IPS-NIHi7 (cell line): ENCODE measurements around the gene STXBP1.
"Not testable (repeated sequence)": the region's sequence is repeated elsewhere in the genome, so short reads cannot be mapped to it uniquely, and the experiment has no call there.

Experiments
- DNase-seq: peaks from one replicate; pipeline ENCODE4 v3.0.0; 2012; ENCODE audit warnings: mixed read lengths; ENCODE audit errors: extremely low spot score

Gene STXBP1

GRCh38 chr9:127613583-127613954, 1.5 kb downstream of the STXBP1 start:
- DNase-seq, result no peak

DNA sequence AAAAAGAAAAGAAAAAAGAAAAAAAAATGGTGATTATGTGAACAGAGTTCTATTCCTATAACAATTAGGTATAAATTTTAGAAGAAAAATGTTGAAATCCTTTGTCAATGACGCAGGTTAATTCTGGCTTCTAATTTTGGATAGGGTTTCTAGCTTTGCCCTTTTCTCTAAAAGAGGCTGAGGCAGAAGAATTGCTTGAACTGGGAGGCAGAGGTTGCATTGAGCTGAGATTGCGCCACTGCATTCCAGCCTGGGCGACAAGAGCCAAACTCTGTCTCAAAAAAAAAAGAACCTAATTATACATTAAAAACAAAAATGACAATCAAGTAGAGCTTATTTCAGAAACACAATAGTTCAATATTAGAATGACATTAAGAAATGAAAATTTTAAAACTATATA, 2.9 kb downstream of the STXBP1 start:
- no peak for DNase-seq

DNA sequence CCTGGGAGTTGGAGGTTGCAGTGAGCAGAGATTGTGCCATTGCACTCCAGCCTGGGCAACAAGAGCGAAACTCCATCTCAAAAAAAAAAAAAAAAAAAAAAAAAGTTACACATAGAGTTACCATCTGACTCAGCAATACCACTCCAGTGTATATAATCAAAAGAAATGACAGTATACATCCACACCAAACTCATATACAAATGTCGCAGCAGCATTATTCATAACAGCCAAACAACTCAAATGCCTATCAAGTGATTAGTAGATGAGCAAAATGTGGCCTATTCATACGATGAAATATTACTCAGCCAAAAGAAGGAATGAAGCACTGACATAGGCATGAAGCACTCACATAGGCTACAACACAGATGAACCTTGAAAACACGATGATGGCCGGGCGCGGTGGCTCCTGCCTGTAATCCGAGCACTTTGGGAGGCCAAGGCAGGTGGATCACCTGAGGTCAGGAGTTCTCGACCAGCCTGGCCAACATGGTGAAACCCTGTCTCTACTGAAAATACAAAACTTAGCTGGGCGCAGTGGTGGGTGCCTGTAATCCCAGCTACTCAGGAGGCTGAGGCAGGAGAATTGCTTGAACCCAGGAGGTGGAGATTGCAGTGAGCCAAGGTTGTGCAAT, 9.4 kb downstream of the STXBP1 start:
- DNase-seq, result not testable (repeated sequence)

- DNase-seq, result no peak
Measured at GRCh38 chr9:127626752-127627493, 14.8 kb downstream of the STXBP1 start.

DNA sequence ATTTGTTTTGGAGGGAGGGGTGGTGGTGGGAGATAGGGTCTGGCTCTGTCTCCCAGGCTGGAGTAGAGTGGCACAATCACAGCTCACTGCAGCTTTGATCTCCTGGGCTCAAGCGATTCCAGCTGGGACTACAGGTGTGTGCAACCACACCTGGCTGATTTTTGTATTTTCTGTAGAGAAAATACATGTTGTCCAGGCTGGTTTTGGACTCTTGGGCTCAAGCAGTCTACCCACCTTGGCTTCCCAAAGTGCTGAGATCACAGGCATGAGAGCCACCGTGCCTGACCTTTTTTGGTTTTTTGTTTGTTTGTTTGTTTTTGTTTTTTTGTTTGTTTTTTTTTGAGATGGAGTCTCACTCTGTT, 15.4 kb downstream of the STXBP1 start:
- DNase-seq, result no peak

GRCh38 chr9:127628758-127629467, 16.8 kb downstream of the STXBP1 start:
- DNase-seq, result no peak

- DNase-seq, result peak; percentile 59
Measured at GRCh38 chr9:127629468-127630081, 17.5 kb downstream of the STXBP1 start.

GRCh38 chr9:127633216-127633862, 21.3 kb downstream of the STXBP1 start:
- DNase-seq, result no peak

DNA sequence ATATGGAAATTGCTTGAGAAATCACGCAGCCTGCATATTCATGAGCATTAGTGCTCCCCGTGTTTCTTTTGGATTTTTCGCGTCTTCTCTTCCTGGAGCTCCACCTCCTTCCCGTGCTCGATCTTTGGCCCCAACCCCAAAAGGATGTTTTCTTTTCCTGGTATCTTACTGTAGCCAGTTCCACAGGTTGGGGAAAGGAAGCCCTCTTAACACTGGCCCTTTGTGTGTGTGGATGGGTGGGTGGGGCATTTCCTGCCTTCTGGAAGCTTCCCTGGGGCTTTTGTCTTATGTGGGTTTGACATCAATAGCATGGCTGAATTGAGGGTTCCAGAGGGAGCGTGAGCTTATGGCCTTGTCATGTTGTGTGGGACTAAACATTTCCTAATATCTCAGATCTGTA, 21.9 kb downstream of the STXBP1 start:
- DNase-seq, result no peak

DNA sequence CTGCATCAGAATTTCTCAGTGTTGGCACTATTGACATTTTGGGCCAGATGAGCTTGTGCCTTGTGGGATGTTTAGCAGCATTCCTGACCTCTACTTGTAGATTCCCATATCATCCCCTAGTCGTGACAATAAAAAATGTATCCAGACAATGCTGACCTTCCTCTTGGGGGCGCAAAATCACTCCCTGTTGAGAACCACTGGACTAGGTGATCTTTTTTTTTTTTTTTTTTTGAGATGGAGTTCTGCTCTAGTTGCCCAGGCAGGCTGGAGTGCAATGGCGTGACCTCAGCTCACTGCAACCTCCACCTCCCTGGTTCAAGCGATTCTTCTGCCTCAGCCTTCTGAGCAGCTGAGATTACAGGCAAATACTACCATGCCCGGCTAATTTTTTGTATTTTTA, 22.6 kb downstream of the STXBP1 start:
- DNase-seq, result no peak

DNA sequence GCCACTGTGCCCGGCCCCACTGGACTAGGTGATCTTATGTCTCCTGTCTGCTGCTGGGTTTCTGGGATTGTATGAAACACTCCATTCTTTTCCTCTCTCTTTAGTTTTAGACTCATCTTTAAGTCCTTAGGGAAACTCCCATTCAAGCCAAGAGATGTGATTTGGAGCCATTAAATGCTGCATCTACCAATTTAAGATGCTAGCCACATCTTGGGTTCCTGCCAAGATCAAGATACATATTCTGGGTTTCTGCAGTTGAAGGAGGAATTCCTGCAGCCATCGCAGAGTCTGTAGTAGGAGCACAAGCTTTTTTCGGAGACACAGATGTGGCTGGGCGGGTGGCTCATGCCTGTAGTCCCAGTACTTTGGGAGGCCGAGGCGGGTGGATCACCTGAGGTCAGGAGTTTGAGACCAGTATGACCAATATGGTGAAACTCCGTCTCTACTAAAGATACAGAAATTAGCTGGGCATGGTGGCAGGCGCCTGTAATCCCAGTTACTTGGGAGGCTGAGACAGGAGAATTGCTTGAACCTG, 23.2 kb downstream of the STXBP1 start:
- no peak for DNase-seq

- no peak for DNase-seq
Measured at GRCh38 chr9:127637322-127637847, 25.3 kb downstream of the STXBP1 start.

GRCh38 chr9:127640908-127641545, 28.9 kb downstream of the STXBP1 start:
- no peak for DNase-seq

GRCh38 chr9:127642082-127642740, 30.1 kb downstream of the STXBP1 start:
- no peak for DNase-seq

DNA sequence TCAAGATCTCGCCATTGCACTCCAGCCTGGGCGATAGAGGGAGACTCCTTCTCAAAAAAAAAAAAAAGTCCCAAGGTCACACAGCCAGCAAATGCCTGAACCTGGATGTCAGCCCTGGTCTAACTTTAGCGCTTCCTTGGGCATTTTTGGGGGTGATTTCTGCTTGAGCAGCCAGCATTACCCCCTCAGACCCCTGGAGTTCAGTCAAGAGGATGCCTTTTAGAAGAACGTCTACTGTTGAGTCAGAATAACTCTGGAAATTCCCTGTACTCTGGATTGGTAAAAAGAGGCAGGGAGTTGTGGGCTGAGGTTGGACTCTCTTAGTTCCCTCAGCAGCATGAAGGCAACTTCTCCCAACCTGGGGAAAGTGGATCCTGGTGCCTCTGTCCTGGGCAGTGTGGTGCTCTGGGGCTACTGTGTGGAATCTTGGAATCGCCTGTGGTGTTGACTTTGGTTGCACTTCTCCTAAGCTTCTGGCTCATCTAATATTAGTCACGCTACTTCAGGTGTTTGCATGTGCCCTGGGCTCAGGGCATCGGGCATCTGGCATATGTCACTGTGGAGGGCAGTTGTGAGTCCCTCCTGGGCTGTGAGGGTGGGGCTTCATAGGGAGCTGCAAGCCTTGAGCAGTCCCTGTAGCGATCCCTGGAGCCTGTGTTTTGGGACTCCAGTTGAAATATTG, 32.2 kb downstream of the STXBP1 start:
- DNase-seq, result no peak

DNA sequence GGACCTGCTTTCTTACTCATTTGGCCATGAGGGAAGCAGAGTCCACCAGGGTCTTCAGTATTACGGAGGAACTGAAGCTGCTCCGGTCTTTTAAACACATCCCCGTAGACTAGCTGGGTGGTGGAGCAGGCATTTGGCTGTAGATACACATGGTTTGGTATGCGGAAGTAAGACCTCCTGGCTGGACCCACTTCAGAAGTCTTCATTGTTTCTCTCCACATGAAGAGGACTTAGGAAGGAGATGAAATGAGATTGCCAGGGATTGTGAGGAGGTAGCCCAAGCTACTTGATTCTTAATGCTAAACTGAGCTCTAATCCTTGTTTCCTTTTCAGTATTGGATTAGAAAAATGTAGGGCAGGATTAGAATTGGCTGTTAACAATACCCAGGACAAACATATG, 32.9 kb downstream of the STXBP1 start:
- peak; percentile 36 for DNase-seq

DNA sequence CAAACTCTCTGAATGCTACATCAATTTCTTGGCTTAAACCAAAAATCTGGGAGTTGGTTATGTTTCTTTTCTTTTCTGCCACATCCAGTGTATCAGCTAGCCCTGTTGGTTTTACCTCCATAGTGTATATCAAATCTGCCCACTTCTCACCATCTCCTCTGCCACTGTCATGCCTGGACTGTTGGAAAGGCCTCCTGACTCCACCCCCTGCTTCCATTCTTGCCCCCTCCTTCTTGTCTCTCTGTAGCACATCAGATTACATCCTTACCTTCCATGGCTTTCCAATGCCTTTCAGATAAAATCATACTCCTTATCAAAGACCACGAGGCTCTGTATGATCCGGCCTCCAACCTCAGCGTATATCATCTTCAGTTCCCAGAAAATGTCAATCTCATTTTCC, 35.4 kb downstream of the STXBP1 start:
- no peak for DNase-seq

DNA sequence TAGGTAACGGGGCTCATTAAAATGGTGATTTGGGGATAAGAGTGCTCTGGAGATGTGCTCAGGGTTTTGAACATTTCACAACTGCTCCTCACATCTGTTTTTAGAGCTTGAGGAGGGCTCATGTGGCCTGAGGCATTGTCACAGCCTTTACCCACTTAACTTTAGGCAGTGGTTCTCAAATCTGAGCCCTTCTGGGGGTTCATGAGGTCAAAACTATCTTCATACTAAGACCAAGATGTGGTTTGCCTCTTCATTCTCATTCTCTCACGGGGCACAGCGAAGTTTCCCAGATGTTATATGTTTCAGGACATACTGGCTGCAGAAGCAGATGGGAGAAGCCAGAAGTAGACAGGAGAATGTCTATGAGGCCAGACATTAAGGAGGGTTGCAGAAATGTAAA, 38.4 kb downstream of the STXBP1 start:
- no peak for DNase-seq

GRCh38 chr9:127651697-127652610, 39.9 kb downstream of the STXBP1 start:
- DNase-seq, result no peak
